HepG2 (cell line): Measurements from ENCODE around the gene SATB1. TPM values are rescaled to one million over a fixed set of nuclear protein-coding genes. Genes with fewer than 3 reads are reported as not detected.

Experiments used
- ATAC-seq: fragments of 200-7000 bp; cut with Tn5 transposase; 3 replicates; pipeline ENCODE4 v1.9.1; 2020; ENCODE audit warnings: mild to moderate bottlenecking, moderate library complexity
- BruUV-seq: library from RNA; stranded (reverse); fragments of 400-500 nt; replicated peaks from 2 replicates; lab custom pipeline; 2021; lab: Mats Ljungman, UMichigan
- CTCF ChIA-PET: fragments of 300-600 bp; formaldehyde crosslinking; extraction: SDS; loops from one replicate; lab custom pipeline; 2021; ENCODE audit warnings: low total read pairs, inconsistent platforms, low intra/inter-chr PET ratio; lab: Yijun Ruan, JAX
- POLR2A ChIA-PET: fragments of 350-600 bp; sonication (Branson Sonifier 250); formaldehyde crosslinking; loops from one replicate; lab custom pipeline; 2020; ENCODE audit warnings: antibody characterized with exemption, inconsistent platforms; lab: Yijun Ruan, JAX
- DNase-seq: peaks from one replicate; pipeline ENCODE4 v3.0.0-alpha.2; 2015; ENCODE audit warnings: low spot score
- FAIRE-seq: peaks from 3 replicates; lab custom pipeline; 2011; peaks lifted over from hg19 to GRCh38; lab: Jason Lieb, UNC
- H2AFZ ChIP-seq: one replicate; pipeline ENCODE4 v1.6.1; 2011; ENCODE audit warnings: low read length, inconsistent platforms
- H3K27ac ChIP-seq: fragments of 300-600 bp; 3 replicates; pipeline ENCODE4 v1.8.0; 2011; ENCODE audit warnings: mixed run types, mild to moderate bottlenecking, mixed read lengths, low read length, inconsistent platforms; ENCODE audit not compliant: insufficient read depth; ENCODE audit errors: extremely low read length
- H3K27me3 ChIP-seq, 2 experiments: fragments of 200-600 bp in 1 of 2; 2 replicates in 1 of 2; 3 replicates in 1 of 2; pipeline versions ENCODE4 v1.6.0 to v1.8.0; 2011; ENCODE audit warnings: low read length in 2 of 2, mild to moderate bottlenecking in 2 of 2, moderate library complexity in 2 of 2, inconsistent platforms in 1 of 2; ENCODE audit not compliant: insufficient read depth in 2 of 2, control insufficient read depth in 1 of 2
- H3K36me3 ChIP-seq, 2 experiments: fragments of 200-600 bp in 1 of 2; replicated peaks in 1 of 2; 2 replicates in 1 of 2; 3 replicates in 1 of 2; pipeline versions ENCODE4 v1.5.1 to v1.8.0; 2011; ENCODE audit warnings: low read length in 2 of 2, inconsistent platforms in 1 of 2; ENCODE audit not compliant: insufficient read depth in 2 of 2, control insufficient read depth in 1 of 2
- H3K4me1 ChIP-seq: 2 replicates; pipeline ENCODE4 v1.5.1; 2012; ENCODE audit warnings: low read length, inconsistent platforms; ENCODE audit not compliant: insufficient read depth
- H3K4me2 ChIP-seq: 2 replicates; pipeline ENCODE4 v1.6.0; 2011; ENCODE audit warnings: low read depth, low read length, inconsistent platforms
- H3K4me3 ChIP-seq, 3 experiments: fragments of 200-600 bp in 1 of 3; sonication (generic), shearing (Covaris generic) in 1 of 3; replicated peaks in 1 of 3; 2 replicates each; pipeline ENCODE4 v1.5.1; 2011 to 2016; ENCODE audit warnings: low read length in 3 of 3, inconsistent platforms in 2 of 3, low read depth in 2 of 3, mild to moderate bottlenecking in 2 of 3, control low read depth in 1 of 3, mixed read lengths in 1 of 3; ENCODE audit not compliant: insufficient read depth in 1 of 3
- H3K79me2 ChIP-seq: one replicate; pipeline ENCODE4 v1.6.1; 2011; ENCODE audit warnings: low read length, inconsistent platforms; ENCODE audit not compliant: insufficient read depth
- H3K9ac ChIP-seq: 2 replicates; pipeline ENCODE4 v1.6.0; 2011; ENCODE audit warnings: mild to moderate bottlenecking, low read depth, low read length, inconsistent platforms; ENCODE audit not compliant: insufficient read depth
- H3K9me3 ChIP-seq: 2 replicates; pipeline ENCODE4 v1.5.1; 2012; ENCODE audit warnings: mild to moderate bottlenecking, low read length
- H4K20me1 ChIP-seq: 2 replicates; pipeline ENCODE4 v1.6.0; 2011; ENCODE audit warnings: inconsistent platforms, mild to moderate bottlenecking, low read length, moderate library complexity; ENCODE audit not compliant: insufficient read depth
- ATRX ChIP-seq: sonication (generic); formaldehyde crosslinking; IDR thresholded peaks from 2 replicates; pipeline ENCODE4 v1.4.0; 2020; ENCODE audit warnings: missing genetic modification reagents, borderline replicate concordance
- CEBPB ChIP-seq: IDR thresholded peaks from 2 replicates; pipeline ENCODE4 v1.6.1; 2011; ENCODE audit warnings: low read depth, low read length, improper control_type of control experiment, borderline replicate concordance
- GATAD1 ChIP-seq: IDR thresholded peaks from 2 replicates; pipeline ENCODE4 v1.6.1; 2016; ENCODE audit warnings: missing genetic modification reagents, missing compliant biosample characterization
- HNF4G ChIP-seq, 2 experiments: sonication (generic) in 1 of 2; formaldehyde crosslinking in 1 of 2; IDR thresholded peaks; 2 replicates each; pipeline versions ENCODE4 v1.4.0 to v1.6.1; 2011 to 2020; ENCODE audit warnings: borderline replicate concordance in 2 of 2, low read depth in 2 of 2, mild to moderate bottlenecking in 2 of 2, low read length in 1 of 2, missing genetic modification reagents in 1 of 2, moderate library complexity in 1 of 2
- KDM4B ChIP-seq: sonication (generic); formaldehyde crosslinking; IDR thresholded peaks from 2 replicates; pipeline ENCODE4 v1.4.0; 2020; ENCODE audit warnings: missing genetic modification reagents
- MTA1 ChIP-seq: sonication (generic); formaldehyde crosslinking; IDR thresholded peaks from 2 replicates; pipeline ENCODE4 v1.4.0; 2020; ENCODE audit warnings: missing genetic modification reagents, mild to moderate bottlenecking, borderline replicate concordance
- PAF1 ChIP-seq: IDR thresholded peaks from 2 replicates; pipeline ENCODE4 v1.6.1; 2016; ENCODE audit warnings: missing genetic modification reagents, missing compliant biosample characterization
- PCBP2 ChIP-seq: fragments of 200-400 bp; formaldehyde crosslinking; optimal IDR thresholded peaks from 2 replicates; pipeline ENCODE3; 2018; ENCODE audit warnings: low read length, low read depth; ENCODE audit not compliant: poor library complexity, severe bottlenecking
- SKI ChIP-seq: fragments of 450-650 bp; IDR thresholded peaks from one replicate; pipeline ENCODE4 v1.6.1; 2018; ENCODE audit warnings: mild to moderate bottlenecking; ENCODE audit not compliant: partially characterized antibody
- ZFYVE20 ChIP-seq: sonication (generic); formaldehyde crosslinking; IDR thresholded peaks from 2 replicates; pipeline ENCODE4 v1.8.0; 2023; ENCODE audit warnings: low read depth, mild to moderate bottlenecking, moderate library complexity, missing genetic modification reagents, borderline replicate concordance
- WGBS: methylation state at CpG from one replicate; pipeline ENCODE4 v1.1.6; 2017; ENCODE audit warnings: low lambda C conversion rate; 5-methylcytosine and 5-hydroxymethylcytosine counted together
- in situ Hi-C: cut with HindIII; loops from 2 replicates; pipeline ENCODE4 v1.10.0; 2017; ENCODE audit warnings: low pct_unique_long_range_greater_than_20kb; ENCODE audit not compliant: extremely low pct_ligation_motif_present
- intact Hi-C: fragments of 100-400 bp; cut with micrococcal nuclease; formaldehyde crosslinking; loops from one replicate; pipeline ENCODE4 v1.10.0; 2022; ENCODE audit not compliant: unreplicated experiment
- polyA plus RNA-seq, 8 experiments: library from polyadenylated mRNA; depleted of rRNA in 3 of 8; stranded (reverse) in 7 of 8; unstranded in 1 of 8; fragments of >200 nt; fragmentation: Illumina TruSeq in 4 of 8; extraction: Trizol in 4 of 8; gene quantifications; 2 replicates each; pipeline versions ENCODE4 v1.2.1 to v1.2.3, GENCODE V29; 2011 to 2016; ENCODE audit warnings: low read depth in 4 of 8, missing spikeins in 1 of 8, mixed read lengths in 1 of 8; ENCODE audit not compliant: insufficient read depth in 1 of 8
- total RNA-seq, 5 experiments: library from RNA; depleted of rRNA; stranded (reverse); fragments of >200 nt; fragmentation: Illumina TruSeq; extraction: Trizol; gene quantifications; 2 replicates each; pipeline ENCODE4 v1.2.3, GENCODE V29; 2016; ENCODE audit warnings: low read depth in 1 of 5

Gene SATB1
- total and polyA plus RNA-seq, 2 of the 13 experiments (the other 11 are each of a cell fraction or from before 2014, with no cell fraction given), result 0.03 TPM; not detected in 1

DNA sequence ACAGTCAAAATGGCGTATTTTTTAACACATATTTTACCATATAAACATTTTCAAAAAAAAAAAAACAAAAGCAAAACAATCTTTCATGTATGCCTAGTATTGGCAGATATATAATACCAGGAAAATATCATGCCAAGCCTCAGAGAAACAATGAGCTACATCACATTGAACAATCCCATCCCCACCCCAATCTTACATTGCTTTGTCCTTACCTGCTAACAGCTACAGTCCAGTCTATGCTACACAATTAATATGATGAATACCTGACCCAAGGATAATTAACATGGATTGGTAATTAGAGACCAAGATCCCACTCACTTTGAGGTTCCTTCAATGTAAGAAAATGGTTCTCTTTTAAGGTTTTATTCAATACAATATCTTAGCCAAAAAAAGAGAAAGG, 7.6 kb upstream of the SATB1 start:
- Histone ChIP-seq H3K36me3 (no peaks in the 10 kb centered on the region), H3K9ac (no peak overlapping the region), H3K27ac (no peak overlapping the region), H3K4me2 (no peak overlapping the region), H3K9me3 (no peaks in the 10 kb centered on the region), H3K79me2 (no peaks in the 10 kb centered on the region), H2AFZ (no peak overlapping the region), H3K27me3 (peaks cover 0 to 5% of the 10 kb centered on the region in 2 experiments; a peak in 2 of 5 replicates), H3K4me1 (no peaks in the 10 kb centered on the region), H3K4me3 (no peak overlapping the region), H4K20me1 (no peaks in the 10 kb centered on the region)
- in situ Hi-C loops (no loop called here), intact Hi-C loops (no loop called here)
- ChIA-PET POLR2A (no interaction called here), CTCF (no interaction called here)
- no TSS peak for BruUV-seq
- no peak for ATAC-seq
- TF ChIP-seq CEBPB (no peak), HNF4G (IDR thresholded peaks at IDR 0.05; ENCODE audit: borderline replicate concordance, low read depth, low read length) (no peak), HNF4G (CRISPR knock-in tag; IDR thresholded peaks at IDR 0.05; ENCODE audit: borderline replicate concordance, low read depth) (no peak), PAF1 (CRISPR knock-in tag) (no peak), GATAD1 (CRISPR knock-in tag) (no peak), MTA1 (CRISPR knock-in tag) (no peak), SKI (no peak), KDM4B (CRISPR knock-in tag) (no peak), ATRX (CRISPR knock-in tag) (no peak), PCBP2 (no peak), ZFYVE20 (CRISPR knock-in tag) (no peak)
- FAIRE-seq, result no peak
- WGBS, result 0% methylated on average over 1 of the region's 1 CpG
- DNase-seq, result no peak
